Measurements from ENCODE around the gene DNAH2.

Gene DNAH2

GRCh38 chr17:7755095-7755890, 37.7 kb downstream of the DNAH2 start:
- H3K9ac ChIP-seq (ENCODE audit: low read length), result no peak overlapping the region
- H4K20me1 ChIP-seq (ENCODE audit: insufficient read depth, low read length), result no peaks in the 10 kb centered on the region
- H3K79me2 ChIP-seq (ENCODE audit: low read length), result no peaks in the 10 kb centered on the region
- no peak overlapping the region for H3K4me2 ChIP-seq (ENCODE audit: low read depth, low read length)
- no peak overlapping the region for H3K27ac ChIP-seq (ENCODE audit: low read length)
- no peaks in the 10 kb centered on the region for H3F3A ChIP-seq (ENCODE audit: insufficient read depth, low read length)
- no peak overlapping the region for H2AFZ ChIP-seq (ENCODE audit: low read length)
- H3K36me3 ChIP-seq (replicated peaks; ENCODE audit: insufficient read depth, low read length), result no peaks in the 10 kb centered on the region
- peaks cover 65% of the 10 kb centered on the region for H3K27me3 ChIP-seq (replicated peaks; ENCODE audit: insufficient read depth, low read length)
- no peak for TF ChIP-seq EZH2phosphoT487 (IDR thresholded peaks at IDR 0.05; ENCODE audit: low read length)
- DNase-seq, result no peak
- H3K4me3 ChIP-seq (ENCODE audit: low read length), result no peak overlapping the region
- no peaks in the 10 kb centered on the region for H3K9me3 ChIP-seq (replicated peaks; ENCODE audit: insufficient read depth, low read length)
- H3K4me1 ChIP-seq (ENCODE audit: low read length), result no peaks in the 10 kb centered on the region
- no peaks in the 10 kb centered on the region for H3K9me2 ChIP-seq (replicated peaks; ENCODE audit: insufficient read depth, low read length)

- H3K27ac ChIP-seq (ENCODE audit: low read length), result no peak overlapping the region
- H3K36me3 ChIP-seq (replicated peaks; ENCODE audit: insufficient read depth, low read length), result no peaks in the 10 kb centered on the region
- H3K4me3 ChIP-seq (ENCODE audit: low read length), result no peak overlapping the region
- H3K4me1 ChIP-seq (ENCODE audit: low read length), result no peaks in the 10 kb centered on the region
- TF ChIP-seq EZH2 (optimal IDR thresholded peaks at IDR 0.05; ENCODE audit: low read depth, low read length) (no peak), CTCF (IDR thresholded peaks at IDR 0.05; ENCODE audit: low read length) (no peak), EZH2phosphoT487 (IDR thresholded peaks at IDR 0.05; ENCODE audit: low read length) (no peak)
- H3K27me3 ChIP-seq (replicated peaks; ENCODE audit: insufficient read depth, low read length), result peaks cover 74% of the 10 kb centered on the region
- H3K79me2 ChIP-seq (ENCODE audit: low read length), result no peaks in the 10 kb centered on the region
- H3K9me2 ChIP-seq (replicated peaks; ENCODE audit: insufficient read depth, low read length), result no peaks in the 10 kb centered on the region
- H3K9me3 ChIP-seq (replicated peaks; ENCODE audit: insufficient read depth, low read length), result no peaks in the 10 kb centered on the region
- no peak overlapping the region for H2AFZ ChIP-seq (ENCODE audit: low read length)
- H3F3A ChIP-seq (ENCODE audit: insufficient read depth, low read length), result no peaks in the 10 kb centered on the region
- no peak overlapping the region for H3K4me2 ChIP-seq (ENCODE audit: low read depth, low read length)
- DNase-seq, result no peak
- H3K9ac ChIP-seq (ENCODE audit: low read length), result no peak overlapping the region
- no peaks in the 10 kb centered on the region for H4K20me1 ChIP-seq (ENCODE audit: insufficient read depth, low read length)
Observed at GRCh38 chr17:7756968-7757367, 39.4 kb downstream of the DNAH2 start.

GRCh38 chr17:7763919-7764318, 46.4 kb downstream of the DNAH2 start:
- H3K9ac ChIP-seq (ENCODE audit: low read length), result no peak overlapping the region
- H4K20me1 ChIP-seq (ENCODE audit: insufficient read depth, low read length), result no peaks in the 10 kb centered on the region
- H3F3A ChIP-seq (ENCODE audit: insufficient read depth, low read length), result no peaks in the 10 kb centered on the region
- H2AFZ ChIP-seq (ENCODE audit: low read length), result no peak overlapping the region
- no peak overlapping the region for H3K4me2 ChIP-seq (ENCODE audit: low read depth, low read length)
- no peaks in the 10 kb centered on the region for H3K79me2 ChIP-seq (ENCODE audit: low read length)
- peaks cover 76% of the 10 kb centered on the region for H3K27me3 ChIP-seq (replicated peaks; ENCODE audit: insufficient read depth, low read length)
- no peak overlapping the region for H3K27ac ChIP-seq (ENCODE audit: low read length)
- no peaks in the 10 kb centered on the region for H3K9me2 ChIP-seq (replicated peaks; ENCODE audit: insufficient read depth, low read length)
- no peak overlapping the region for H3K4me3 ChIP-seq (ENCODE audit: low read length)
- no peak for DNase-seq
- TF ChIP-seq CTCF (IDR thresholded peaks at IDR 0.05; ENCODE audit: low read length), result no peak
- H3K9me3 ChIP-seq (replicated peaks; ENCODE audit: insufficient read depth, low read length), result no peaks in the 10 kb centered on the region
- no peaks in the 10 kb centered on the region for H3K4me1 ChIP-seq (ENCODE audit: low read length)
- H3K36me3 ChIP-seq (replicated peaks; ENCODE audit: insufficient read depth, low read length), result no peaks in the 10 kb centered on the region

GRCh38 chr17:7767004-7767403, 49.5 kb downstream of the DNAH2 start:
- peaks cover 88% of the 10 kb centered on the region for H3K27me3 ChIP-seq (replicated peaks; ENCODE audit: insufficient read depth, low read length)
- H3K9ac ChIP-seq (ENCODE audit: low read length), result no peak overlapping the region
- no peaks in the 10 kb centered on the region for H3K9me2 ChIP-seq (replicated peaks; ENCODE audit: insufficient read depth, low read length)
- H3K9me3 ChIP-seq (replicated peaks; ENCODE audit: insufficient read depth, low read length), result no peaks in the 10 kb centered on the region
- H3K79me2 ChIP-seq (ENCODE audit: low read length), result no peaks in the 10 kb centered on the region
- H3K36me3 ChIP-seq (replicated peaks; ENCODE audit: insufficient read depth, low read length), result no peaks in the 10 kb centered on the region
- H4K20me1 ChIP-seq (ENCODE audit: insufficient read depth, low read length), result no peaks in the 10 kb centered on the region
- TF ChIP-seq EZH2phosphoT487 (IDR thresholded peaks at IDR 0.05; ENCODE audit: low read length), result no peak
- TF ChIP-seq EZH2 (optimal IDR thresholded peaks at IDR 0.05; ENCODE audit: low read depth, low read length), result no peak
- no peak for TF ChIP-seq CTCF (IDR thresholded peaks at IDR 0.05; ENCODE audit: low read length)
- DNase-seq, result no peak
- no peaks in the 10 kb centered on the region for H3K4me1 ChIP-seq (ENCODE audit: low read length)
- H3K4me3 ChIP-seq (ENCODE audit: low read length), result no peak overlapping the region
- no peak overlapping the region for H2AFZ ChIP-seq (ENCODE audit: low read length)
- no peak overlapping the region for H3K27ac ChIP-seq (ENCODE audit: low read length)
- no peak overlapping the region for H3K4me2 ChIP-seq (ENCODE audit: low read depth, low read length)
- H3F3A ChIP-seq (ENCODE audit: insufficient read depth, low read length), result no peaks in the 10 kb centered on the region

Data from MM.1S (cell line).